GM12878 (cell line): ENCODE measurements around the gene GRHL1. TPM values are rescaled to one million over a fixed set of nuclear protein-coding genes. Genes with fewer than 3 reads are reported as not detected.

ENCODE experiments used
- ATAC-seq: fragments of 200-7000 bp; cut with Tn5 transposase; 3 replicates; pipeline ENCODE4 v1.9.1; 2020; ENCODE audit warnings: mild to moderate bottlenecking, moderate library complexity
- BruUV-seq: library from RNA; stranded (reverse); fragments of 400-500 nt; replicated peaks from 2 replicates; lab custom pipeline; 2021; lab: Mats Ljungman, UMichigan
- CTCF ChIA-PET: fragments of 300-600 bp; sonication (Branson Sonifier 250); formaldehyde crosslinking; extraction: SDS; loops from one replicate; lab custom pipeline; 2021; ENCODE audit warnings: inconsistent platforms; lab: Yijun Ruan, JAX
- POLR2A ChIA-PET: fragments of 350-600 bp; formaldehyde crosslinking; extraction: SDS; loops from one replicate; lab custom pipeline; 2021; ENCODE audit warnings: inconsistent platforms; lab: Charles Lee
- RAD21 ChIA-PET: fragments of 300-600 bp; sonication (Branson Sonifier 250); formaldehyde crosslinking; loops from one replicate; lab custom pipeline; 2023; ENCODE audit warnings: antibody characterized with exemption; ENCODE audit not compliant: unreplicated experiment; lab: Charles Lee
- SMC1A ChIA-PET: fragments of 300-600 bp; sonication (Branson Sonifier 250); formaldehyde crosslinking; loops from one replicate; lab custom pipeline; 2023; ENCODE audit not compliant: unreplicated experiment, uncharacterized antibody; lab: Charles Lee
- DNase-seq: peaks from one replicate; pipeline ENCODE4 v3.0.0-alpha.2; 2011; ENCODE audit warnings: low read depth, low spot score
- FAIRE-seq: peaks from 3 replicates; lab custom pipeline; 2011; peaks lifted over from hg19 to GRCh38; lab: Jason Lieb, UNC
- H2AFZ ChIP-seq: 2 replicates; pipeline ENCODE4 v1.6.0; 2011; ENCODE audit warnings: low read depth, low read length, control low read depth; ENCODE audit not compliant: control insufficient read depth
- H3K27ac ChIP-seq: 2 replicates; pipeline ENCODE4 v1.5.1; 2011; ENCODE audit warnings: control low read depth; ENCODE audit not compliant: control insufficient read depth, insufficient read depth
- H3K27me3 ChIP-seq, 2 experiments: replicated peaks in 1 of 2; 2 replicates each; pipeline versions ENCODE4 v1.6.0 to v1.6.1; 2011; ENCODE audit warnings: low read length in 1 of 2; ENCODE audit not compliant: control insufficient read depth in 2 of 2, insufficient read depth in 2 of 2
- H3K36me3 ChIP-seq, 2 experiments: 2 replicates each; pipeline ENCODE4 v1.5.1; 2011; ENCODE audit warnings: low read length in 1 of 2; ENCODE audit not compliant: control insufficient read depth in 2 of 2, insufficient read depth in 2 of 2
- H3K4me1 ChIP-seq: 2 replicates; pipeline ENCODE4 v1.6.1; 2011; ENCODE audit warnings: mild to moderate bottlenecking, low read length, moderate library complexity, mixed read lengths; ENCODE audit not compliant: control insufficient read depth, insufficient read depth
- H3K4me2 ChIP-seq: 2 replicates; pipeline ENCODE4 v1.6.0; 2011; ENCODE audit warnings: control low read depth; ENCODE audit not compliant: control insufficient read depth, insufficient read depth
- H3K4me3 ChIP-seq: fragments of 200-600 bp; sonication (generic); 2 replicates; pipeline ENCODE4 v1.5.1; 2016
- H3K79me2 ChIP-seq: 2 replicates; pipeline ENCODE4 v1.6.0; 2011; ENCODE audit warnings: low read length; ENCODE audit not compliant: control insufficient read depth, insufficient read depth
- H3K9ac ChIP-seq: 2 replicates; pipeline ENCODE4 v1.8.0; 2011; ENCODE audit warnings: low read length, control low read depth, mixed read lengths; ENCODE audit not compliant: control insufficient read depth, insufficient read depth
- H3K9me3 ChIP-seq: replicated peaks from 3 replicates; pipeline ENCODE4 v1.5.1; 2011; ENCODE audit warnings: mild to moderate bottlenecking, low read length; ENCODE audit not compliant: control insufficient read depth, insufficient read depth
- H4K20me1 ChIP-seq: 2 replicates; pipeline ENCODE4 v1.6.0; 2011; ENCODE audit not compliant: control insufficient read depth, insufficient read depth
- CEBPB ChIP-seq, 2 experiments: fragments of 150-350 bp in 1 of 2; IDR thresholded peaks; 2 replicates each; pipeline ENCODE4 v1.6.1; 2012 to 2014; ENCODE audit warnings: low read depth in 2 of 2, low read length in 2 of 2, borderline replicate concordance in 1 of 2, inconsistent platforms in 1 of 2
- EP300 ChIP-seq, 2 experiments: fragments of 150-350 bp in 1 of 2; IDR thresholded peaks; 2 replicates each; pipeline ENCODE4 v1.6.1; 2011 to 2012; ENCODE audit warnings: low read depth in 2 of 2, low read length in 2 of 2, borderline replicate concordance in 1 of 2, improper control_type of control experiment in 1 of 2, inconsistent platforms in 1 of 2; ENCODE audit not compliant: control insufficient read depth in 1 of 2
- ESRRA ChIP-seq: IDR thresholded peaks from 2 replicates; pipeline ENCODE4 v1.6.1; 2012; ENCODE audit warnings: mild to moderate bottlenecking, low read length, improper control_type of control experiment
- FOXK2 ChIP-seq: fragments of 450-650 bp; IDR thresholded peaks from 2 replicates; pipeline ENCODE4 v1.6.1; 2017; ENCODE audit warnings: mild to moderate bottlenecking, moderate library complexity
- HDAC6 ChIP-seq: fragments of 200-600 bp; sonication (generic); IDR thresholded peaks from one replicate; pipeline ENCODE4 v1.8.0; 2017; ENCODE audit warnings: antibody characterized with exemption; ENCODE audit not compliant: unreplicated experiment
- NBN ChIP-seq: fragments of 450-650 bp; IDR thresholded peaks from 2 replicates; pipeline ENCODE4 v1.6.1; 2016
- NFYB ChIP-seq: IDR thresholded peaks from 2 replicates; pipeline ENCODE4 v1.6.1; 2011; ENCODE audit warnings: low read depth, mild to moderate bottlenecking, low read length, improper control_type of control experiment, moderate library complexity; ENCODE audit not compliant: insufficient read depth
- NR2C1 ChIP-seq: fragments of 450-650 bp; IDR thresholded peaks from 2 replicates; pipeline ENCODE4 v1.6.1; 2017; ENCODE audit warnings: antibody characterized with exemption, mild to moderate bottlenecking, moderate library complexity
- POLR2A ChIP-seq: IDR thresholded peaks from 2 replicates; pipeline ENCODE4 v1.6.1; 2011; ENCODE audit warnings: low read depth, mild to moderate bottlenecking, low read length
- RAD51 ChIP-seq: fragments of 450-650 bp; IDR thresholded peaks from 2 replicates; pipeline ENCODE4 v1.6.1; 2016; ENCODE audit warnings: moderate library complexity, mild to moderate bottlenecking, inconsistent platforms
- RB1 ChIP-seq: fragments of 450-650 bp; formaldehyde crosslinking; IDR thresholded peaks from 2 replicates; pipeline ENCODE4 v1.6.1; 2017; ENCODE audit warnings: mild to moderate bottlenecking, borderline replicate concordance
- RELA ChIP-seq: fragments of 450-650 bp; IDR thresholded peaks from 2 replicates; pipeline ENCODE4 v1.8.0; 2014; ENCODE audit warnings: borderline replicate concordance; ENCODE audit not compliant: partially characterized antibody
- RUNX3 ChIP-seq: IDR thresholded peaks from 2 replicates; pipeline ENCODE4 v1.6.1; 2012; ENCODE audit warnings: low read length, inconsistent platforms
- SKIL ChIP-seq: fragments of 450-650 bp; IDR thresholded peaks from 2 replicates; pipeline ENCODE4 v1.6.1; 2017; ENCODE audit warnings: mild to moderate bottlenecking, low read depth, inconsistent platforms; ENCODE audit not compliant: poor library complexity, severe bottlenecking
- TAF1 ChIP-seq: IDR thresholded peaks from 2 replicates; pipeline ENCODE4 v1.6.1; 2011; ENCODE audit warnings: mild to moderate bottlenecking, low read depth, low read length, borderline replicate concordance
- ZSCAN29 ChIP-seq: fragments of 450-650 bp; IDR thresholded peaks from 2 replicates; pipeline ENCODE4 v1.6.1; 2017; ENCODE audit warnings: mild to moderate bottlenecking, moderate library complexity
- WGBS: methylation state at CpG from one replicate; pipeline ENCODE4 v1.1.6; 2016; ENCODE audit warnings: low lambda C conversion rate; ENCODE audit not compliant: insufficient replicate concordance, insufficient coverage; ENCODE audit errors: missing lambda C conversion rate; 5-methylcytosine and 5-hydroxymethylcytosine counted together
- in situ Hi-C: fragments of 300-500 bp; cut with MboI; formaldehyde crosslinking; loops from 9 replicates; pipeline ENCODE4 v1.14.3; 2018; ENCODE audit warnings: mixed read lengths
- intact Hi-C: fragments of 100-400 bp; cut with micrococcal nuclease; formaldehyde crosslinking; loops from one replicate; pipeline ENCODE4 v1.14.2; 2022; ENCODE audit not compliant: unreplicated experiment
- polyA plus RNA-seq, 11 experiments: library from polyadenylated mRNA; depleted of rRNA in 4 of 11; unstranded in 6 of 11; stranded (reverse) in 5 of 11; fragments of >200 nt; fragmentation: Nextera tagmentation in 4 of 11; fragmentation: Illumina TruSeq in 1 of 11; extraction: Ambion mirVana in 4 of 11; extraction: Trizol in 1 of 11; gene quantifications; 1 replicate in 1 of 11; 2 replicates in 10 of 11; pipeline versions ENCODE4 v1.2.1 to v1.2.3, GENCODE V29; 2011 to 2016; ENCODE audit warnings: inconsistent platforms in 2 of 11, missing spikeins in 2 of 11, low read depth in 1 of 11
- total RNA-seq, 4 experiments: library from RNA; depleted of rRNA in 3 of 4; stranded (reverse); fragments of >200 nt in 3 of 4; fragmentation: Illumina TruSeq in 1 of 4; extraction: Trizol in 1 of 4; gene quantifications; 2 replicates each; pipeline versions ENCODE4 v1.2.1 to v1.2.3, GENCODE V29; 2013 to 2021
- TF ChIP-seq, protein P1 (sequence below): fragments of 450-650 bp; formaldehyde crosslinking; IDR thresholded peaks from 2 replicates; pipeline ENCODE4 v1.4.0; 2020; ENCODE audit warnings: mild to moderate bottlenecking, moderate library complexity

Gene GRHL1
- total and polyA plus RNA-seq, 10 of the 15 experiments (the other 5 are each of a cell fraction or from before 2014, with no cell fraction given) = 0.09 to 0.81 (median 0.28) TPM; not detected in 1

DNA sequence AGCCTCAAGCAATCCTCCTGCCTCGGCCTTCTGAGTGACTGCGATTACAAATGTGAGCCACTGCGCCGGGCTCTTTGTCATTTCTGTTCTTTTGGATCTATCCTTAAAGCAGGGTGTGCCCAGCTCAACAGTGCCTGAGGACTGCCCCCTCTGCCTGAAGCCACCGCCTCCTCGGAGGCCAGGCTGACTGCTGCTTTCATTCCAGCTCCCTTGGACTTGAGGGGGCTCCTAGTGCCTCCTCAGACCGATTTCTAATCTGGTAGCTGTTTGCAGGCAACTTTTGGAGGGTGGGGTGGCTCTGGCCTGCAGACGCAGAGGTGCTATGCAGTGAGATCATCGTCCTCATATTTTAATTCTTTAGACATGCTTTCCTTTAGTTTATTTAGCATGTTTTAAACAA lies 55.9 kb downstream of the GRHL1 start:
- Histone ChIP-seq H3K36me3 (no peaks in the 10 kb centered on the region), H3K79me2 (no peaks in the 10 kb centered on the region), H3K9ac (no peak overlapping the region), H4K20me1 (no peaks in the 10 kb centered on the region), H3K4me3 (no peak overlapping the region), H3K4me2 (no peak overlapping the region)
- no peak for DNase-seq
- SMC1A ChIA-PET = interaction anchor here (0.9 kb wide), 1 partner anchor 121 kb away, joined by 3 read pairs; no protein-coding TSS in a partner anchor
- WGBS = 63% methylated on average over 9 of the region's 9 CpGs
- in situ Hi-C loops = no loop called here
- BruUV-seq = no TSS peak
- POLR2A ChIA-PET = no interaction called here
- no peak for FAIRE-seq
- intact Hi-C loops = no loop called here
- TF ChIP-seq RUNX3 = no peak
- no peak for TF ChIP-seq NR2C1
- no peak for TF ChIP-seq EP300 (IDR thresholded peaks at IDR 0.05; ENCODE audit: borderline replicate concordance in 1 of 2, control insufficient read depth in 1 of 2, low read depth in 2 of 2, low read length in 2 of 2)
- no peak for TF ChIP-seq ZSCAN29
- TF ChIP-seq NFYB = no peak
- no peak for TF ChIP-seq HDAC6
- no peak for TF ChIP-seq CEBPB (IDR thresholded peaks at IDR 0.05; ENCODE audit: borderline replicate concordance in 1 of 2, low read depth in 2 of 2, low read length in 2 of 2)
- TF ChIP-seq NBN = no peak
- TF ChIP-seq, protein P1, sequence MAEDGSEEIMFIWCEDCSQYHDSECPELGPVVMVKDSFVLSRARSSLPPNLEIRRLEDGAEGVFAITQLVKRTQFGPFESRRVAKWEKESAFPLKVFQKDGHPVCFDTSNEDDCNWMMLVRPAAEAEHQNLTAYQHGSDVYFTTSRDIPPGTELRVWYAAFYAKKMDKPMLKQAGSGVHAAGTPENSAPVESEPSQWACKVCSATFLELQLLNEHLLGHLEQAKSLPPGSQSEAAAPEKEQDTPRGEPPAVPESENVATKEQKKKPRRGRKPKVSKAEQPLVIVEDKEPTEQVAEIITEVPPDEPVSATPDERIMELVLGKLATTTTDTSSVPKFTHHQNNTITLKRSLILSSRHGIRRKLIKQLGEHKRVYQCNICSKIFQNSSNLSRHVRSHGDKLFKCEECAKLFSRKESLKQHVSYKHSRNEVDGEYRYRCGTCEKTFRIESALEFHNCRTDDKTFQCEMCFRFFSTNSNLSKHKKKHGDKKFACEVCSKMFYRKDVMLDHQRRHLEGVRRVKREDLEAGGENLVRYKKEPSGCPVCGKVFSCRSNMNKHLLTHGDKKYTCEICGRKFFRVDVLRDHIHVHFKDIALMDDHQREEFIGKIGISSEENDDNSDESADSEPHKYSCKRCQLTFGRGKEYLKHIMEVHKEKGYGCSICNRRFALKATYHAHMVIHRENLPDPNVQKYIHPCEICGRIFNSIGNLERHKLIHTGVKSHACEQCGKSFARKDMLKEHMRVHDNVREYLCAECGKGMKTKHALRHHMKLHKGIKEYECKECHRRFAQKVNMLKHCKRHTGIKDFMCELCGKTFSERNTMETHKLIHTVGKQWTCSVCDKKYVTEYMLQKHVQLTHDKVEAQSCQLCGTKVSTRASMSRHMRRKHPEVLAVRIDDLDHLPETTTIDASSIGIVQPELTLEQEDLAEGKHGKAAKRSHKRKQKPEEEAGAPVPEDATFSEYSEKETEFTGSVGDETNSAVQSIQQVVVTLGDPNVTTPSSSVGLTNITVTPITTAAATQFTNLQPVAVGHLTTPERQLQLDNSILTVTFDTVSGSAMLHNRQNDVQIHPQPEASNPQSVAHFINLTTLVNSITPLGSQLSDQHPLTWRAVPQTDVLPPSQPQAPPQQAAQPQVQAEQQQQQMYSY (CRISPR knock-in tag) = no peak
- no peak for TF ChIP-seq FOXK2
- TF ChIP-seq RELA = no peak
- no peak for TF ChIP-seq RB1
- no peak for TF ChIP-seq POLR2A
- no peak for TF ChIP-seq SKIL
- TF ChIP-seq ESRRA = no peak
- no peak for TF ChIP-seq RAD51
- TF ChIP-seq TAF1 = no peak
- TF ChIP-seq, all 136 proteins: peak for 0
- ATAC-seq = no peak
- H3K4me1 ChIP-seq = no peaks in the 10 kb centered on the region
- no peak overlapping the region for H3K27ac ChIP-seq
- ChIA-PET CTCF (no interaction called here), RAD21 (no interaction called here)
- no peak overlapping the region for H2AFZ ChIP-seq
- no peaks in the 10 kb centered on the region for H3K9me3 ChIP-seq
- H3K27me3 ChIP-seq = no peaks in the 10 kb centered on the region
